Peyer's patch (tissue), 4 donors: ENCODE data around the gene TTC28. TPM values are rescaled to one million over a fixed set of nuclear protein-coding genes. Genes with fewer than 3 reads are reported as not detected.

Experiments
- DNase-seq, 3 donors: peaks; one replicate each; pipeline ENCODE4 v3.0.0-alpha.2; 2017 to 2019
- H3K27ac ChIP-seq, 4 donors: fragments of 200-600 bp; sonication (generic); one replicate each; pipeline ENCODE4 v1.5.1; 2016 to 2019
- H3K27me3 ChIP-seq, 2 donors: fragments of 200-600 bp; sonication (generic); one replicate each; pipeline ENCODE4 v1.5.1; 2019
- H3K36me3 ChIP-seq, 3 donors: fragments of 200-600 bp; sonication (generic); one replicate each; pipeline ENCODE4 v1.5.1; 2016 to 2019
- H3K4me1 ChIP-seq, 4 donors: fragments of 200-600 bp; sonication (generic); one replicate each; pipeline ENCODE4 v1.5.1; 2016 to 2019
- H3K4me3 ChIP-seq, 4 donors: fragments of 200-600 bp; sonication (generic); 1 replicate in 3 of 4; 2 replicates in 1 of 4; pipeline ENCODE4 v1.5.1; 2016 to 2019; ENCODE audit warnings: mild to moderate bottlenecking in 1 of 4
- H3K9me3 ChIP-seq, 4 donors: fragments of 200-600 bp; sonication (generic); one replicate each; pipeline ENCODE4 v1.5.1; 2016 to 2019; ENCODE audit warnings: mild to moderate bottlenecking in 1 of 4
- POLR2A ChIP-seq, 2 donors: fragments of 450-650 bp; IDR thresholded peaks; one replicate each; pipeline ENCODE4 v1.5.1; 2017; ENCODE audit warnings: antibody characterized with exemption in 2 of 2, mild to moderate bottlenecking in 2 of 2, moderate library complexity in 2 of 2
- total RNA-seq, 4 donors: library from RNA; depleted of rRNA; stranded (reverse); fragments of >200 nt; gene quantifications; one replicate each; pipeline ENCODE4 v1.1.0, GENCODE V29; 2016
- TF ChIP-seq, protein P1 (sequence below), 6 experiments: fragments of 450-650 bp in 4 of 6; fragments of 200-600 bp in 2 of 6; sonication (generic) in 1 of 6; IDR thresholded peaks; one replicate each; pipeline ENCODE4 v1.5.1; 2017 to 2019; ENCODE audit warnings: antibody characterized with exemption in 6 of 6, mild to moderate bottlenecking in 3 of 6, moderate library complexity in 1 of 6

Gene TTC28
- total RNA-seq, 4 donors from 2014 or later: 9.1 to 46.4 (median 35.2) TPM

DNA sequence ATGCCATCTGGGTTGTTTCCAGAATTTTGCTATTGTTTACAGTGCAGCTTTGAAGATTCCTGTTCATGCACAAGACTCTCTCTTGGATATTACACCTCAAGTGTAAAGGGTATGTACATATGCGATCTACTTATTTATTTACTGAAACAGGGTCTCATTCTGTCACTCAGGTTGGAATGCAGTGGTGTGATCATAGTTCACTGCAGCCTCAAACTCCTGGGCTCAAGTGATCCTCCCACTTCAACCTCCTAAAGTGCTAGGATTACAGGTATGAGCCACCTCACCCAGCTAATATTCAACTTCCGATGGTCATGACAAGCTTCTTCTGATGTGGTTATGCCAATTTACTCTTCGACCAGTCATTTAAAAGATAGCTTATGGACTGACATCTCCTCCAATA lies 602.5 kb downstream of the TTC28 start:
- H3K9me3 ChIP-seq: no peaks in the 10 kb centered on the region
- peaks cover 0 to 11% (median 0%) of the 10 kb centered on the region in 4 donors for H3K4me1 ChIP-seq
- no peaks in the 10 kb centered on the region for H3K36me3 ChIP-seq
- no peak overlapping the region for H3K27ac ChIP-seq
- TF ChIP-seq, protein P1, sequence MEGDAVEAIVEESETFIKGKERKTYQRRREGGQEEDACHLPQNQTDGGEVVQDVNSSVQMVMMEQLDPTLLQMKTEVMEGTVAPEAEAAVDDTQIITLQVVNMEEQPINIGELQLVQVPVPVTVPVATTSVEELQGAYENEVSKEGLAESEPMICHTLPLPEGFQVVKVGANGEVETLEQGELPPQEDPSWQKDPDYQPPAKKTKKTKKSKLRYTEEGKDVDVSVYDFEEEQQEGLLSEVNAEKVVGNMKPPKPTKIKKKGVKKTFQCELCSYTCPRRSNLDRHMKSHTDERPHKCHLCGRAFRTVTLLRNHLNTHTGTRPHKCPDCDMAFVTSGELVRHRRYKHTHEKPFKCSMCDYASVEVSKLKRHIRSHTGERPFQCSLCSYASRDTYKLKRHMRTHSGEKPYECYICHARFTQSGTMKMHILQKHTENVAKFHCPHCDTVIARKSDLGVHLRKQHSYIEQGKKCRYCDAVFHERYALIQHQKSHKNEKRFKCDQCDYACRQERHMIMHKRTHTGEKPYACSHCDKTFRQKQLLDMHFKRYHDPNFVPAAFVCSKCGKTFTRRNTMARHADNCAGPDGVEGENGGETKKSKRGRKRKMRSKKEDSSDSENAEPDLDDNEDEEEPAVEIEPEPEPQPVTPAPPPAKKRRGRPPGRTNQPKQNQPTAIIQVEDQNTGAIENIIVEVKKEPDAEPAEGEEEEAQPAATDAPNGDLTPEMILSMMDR (IDR thresholded peaks at IDR 0.05): no peak
- TF ChIP-seq POLR2A (IDR thresholded peaks at IDR 0.05): no peak
- no peak overlapping the region for H3K4me3 ChIP-seq
- no peaks in the 10 kb centered on the region for H3K27me3 ChIP-seq
- DNase-seq: no peak

DNA sequence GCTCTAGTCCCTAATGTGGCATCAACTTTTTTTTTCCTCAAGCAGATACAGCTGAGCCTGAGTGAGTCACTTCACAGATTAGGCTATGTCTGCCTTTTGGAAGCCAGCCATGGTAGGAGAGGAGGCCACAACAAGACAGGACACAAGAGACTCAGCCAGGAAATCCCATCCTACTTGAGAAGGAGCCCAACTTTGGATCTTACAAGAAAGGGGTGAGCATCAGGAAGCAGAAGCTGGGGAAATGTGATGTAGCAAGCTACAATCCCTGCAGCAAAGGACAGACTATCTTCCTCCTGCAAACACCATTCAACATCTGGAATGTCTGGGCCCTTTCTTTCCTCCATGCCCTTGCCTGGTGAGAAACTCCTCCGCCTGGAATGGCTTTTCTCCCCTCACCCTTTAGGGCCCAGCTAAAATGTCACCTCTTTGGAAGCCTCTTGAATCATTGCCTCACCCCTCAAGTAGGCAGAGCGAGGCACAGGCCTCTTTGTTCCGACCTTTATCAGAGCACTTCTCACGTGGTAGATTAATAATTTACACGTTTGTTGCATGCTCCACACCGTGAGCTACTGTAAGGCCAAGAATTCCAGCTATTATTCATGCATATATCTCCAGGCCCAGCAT lies 604.2 kb downstream of the TTC28 start:
- no peak for TF ChIP-seq POLR2A (IDR thresholded peaks at IDR 0.05)
- TF ChIP-seq, protein P1 (IDR thresholded peaks at IDR 0.05): no peak
- H3K4me3 ChIP-seq: no peak overlapping the region
- peak in 2 of 3 donors; percentile 51 to 52 for DNase-seq
- no peaks in the 10 kb centered on the region for H3K9me3 ChIP-seq
- peak overlapping the region in 1 of 4 donors; percentile 51 for H3K27ac ChIP-seq
- no peaks in the 10 kb centered on the region for H3K27me3 ChIP-seq
- no peaks in the 10 kb centered on the region for H3K36me3 ChIP-seq
- H3K4me1 ChIP-seq: peaks cover 0 to 11% (median 0%) of the 10 kb centered on the region in 4 donors

DNA sequence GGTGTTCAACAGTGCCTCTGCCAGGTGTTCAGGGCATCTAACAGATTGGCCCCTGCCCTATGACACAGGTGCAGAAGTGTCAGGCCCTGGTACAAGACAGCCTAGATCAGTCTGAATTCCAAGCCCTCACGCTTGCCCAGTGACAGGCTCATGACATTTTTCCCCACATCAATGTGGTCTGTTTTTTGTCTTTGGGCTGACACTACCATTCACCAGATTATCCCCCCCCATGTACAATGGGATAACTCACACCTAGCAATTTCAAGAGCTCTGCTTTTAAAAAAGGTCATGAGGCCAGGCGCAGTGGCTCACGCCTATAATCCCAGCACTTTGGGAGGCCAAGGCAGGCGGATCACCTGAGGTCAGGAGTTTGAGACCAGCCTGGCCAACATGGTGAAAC lies 605.1 kb downstream of the TTC28 start:
- DNase-seq: no peak
- H3K9me3 ChIP-seq: no peaks in the 10 kb centered on the region
- H3K4me1 ChIP-seq: peaks cover 0 to 11% (median 0%) of the 10 kb centered on the region in 4 donors
- H3K27ac ChIP-seq: no peak overlapping the region
- no peaks in the 10 kb centered on the region for H3K36me3 ChIP-seq
- TF ChIP-seq, protein P1 (IDR thresholded peaks at IDR 0.05): no peak
- TF ChIP-seq POLR2A (IDR thresholded peaks at IDR 0.05): no peak
- no peak overlapping the region for H3K4me3 ChIP-seq
- no peaks in the 10 kb centered on the region for H3K27me3 ChIP-seq

DNA sequence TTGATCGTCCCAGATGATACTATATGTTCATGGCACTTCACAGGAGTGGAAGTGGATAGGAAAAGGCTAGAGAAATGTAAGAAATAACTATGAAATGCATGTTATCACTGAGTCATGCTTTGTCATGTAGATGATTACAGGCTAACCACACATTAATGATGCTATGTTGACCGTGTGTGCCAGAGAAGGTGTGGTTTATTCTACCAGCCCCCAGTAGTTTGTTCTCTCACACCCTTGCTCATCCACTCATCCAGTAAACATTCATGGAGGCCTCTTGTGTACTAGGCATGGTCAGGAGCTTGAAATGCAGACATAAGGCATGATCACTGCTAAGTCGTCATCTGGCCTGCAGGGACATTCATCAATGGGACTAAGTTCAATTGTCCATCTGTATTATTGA lies 607.6 kb downstream of the TTC28 start:
- Histone ChIP-seq H3K27me3 (no peaks in the 10 kb centered on the region), H3K36me3 (no peaks in the 10 kb centered on the region), H3K27ac (no peak overlapping the region), H3K9me3 (no peaks in the 10 kb centered on the region), H3K4me1 (peaks cover 0 to 11% (median 0%) of the 10 kb centered on the region in 4 donors), H3K4me3 (no peak overlapping the region)
- no peak for TF ChIP-seq POLR2A (IDR thresholded peaks at IDR 0.05)
- TF ChIP-seq, protein P1 (IDR thresholded peaks at IDR 0.05): no peak
- DNase-seq: no peak

DNA sequence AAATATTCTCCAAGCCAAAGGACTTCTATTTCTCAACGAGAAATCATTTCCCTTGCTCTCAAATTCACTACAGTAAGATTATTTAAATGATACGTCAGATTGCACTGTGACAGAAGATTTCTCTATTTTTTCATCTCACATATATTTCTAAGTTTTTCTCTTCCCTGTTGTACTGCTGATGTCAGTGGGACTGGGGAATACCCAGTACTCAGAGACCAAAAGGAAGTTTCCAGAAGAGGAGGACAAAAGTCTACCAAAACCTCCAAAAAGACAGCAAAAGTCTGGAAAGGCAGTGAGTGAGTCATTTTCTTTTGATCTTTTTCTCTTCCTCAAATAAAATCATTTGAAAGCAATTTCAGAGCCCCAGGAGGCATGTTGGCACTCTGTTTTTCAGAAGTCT lies 610.8 kb downstream of the TTC28 start:
- Histone ChIP-seq H3K27me3 (no peaks in the 10 kb centered on the region), H3K9me3 (no peaks in the 10 kb centered on the region), H3K4me3 (no peak overlapping the region), H3K36me3 (no peaks in the 10 kb centered on the region), H3K27ac (no peak overlapping the region), H3K4me1 (no peaks in the 10 kb centered on the region)
- no peak for TF ChIP-seq POLR2A (IDR thresholded peaks at IDR 0.05)
- TF ChIP-seq, protein P1 (IDR thresholded peaks at IDR 0.05): no peak
- no peak for DNase-seq
